HepG2 (cell line): Measurements from ENCODE around the gene LRP1B. TPM values are rescaled to one million over a fixed set of nuclear protein-coding genes. Genes with fewer than 3 reads are reported as not detected.

Experiments used
- ATAC-seq: fragments of 200-7000 bp; cut with Tn5 transposase; 3 replicates; pipeline ENCODE4 v1.9.1; 2020; ENCODE audit warnings: mild to moderate bottlenecking, moderate library complexity
- BruUV-seq: library from RNA; stranded (reverse); fragments of 400-500 nt; replicated peaks from 2 replicates; lab custom pipeline; 2021; lab: Mats Ljungman, UMichigan
- CTCF ChIA-PET: fragments of 300-600 bp; formaldehyde crosslinking; extraction: SDS; loops from one replicate; lab custom pipeline; 2021; ENCODE audit warnings: low total read pairs, inconsistent platforms, low intra/inter-chr PET ratio; lab: Yijun Ruan, JAX
- POLR2A ChIA-PET: fragments of 350-600 bp; sonication (Branson Sonifier 250); formaldehyde crosslinking; loops from one replicate; lab custom pipeline; 2020; ENCODE audit warnings: antibody characterized with exemption, inconsistent platforms; lab: Yijun Ruan, JAX
- DNase-seq: peaks from one replicate; pipeline ENCODE4 v3.0.0-alpha.2; 2015; ENCODE audit warnings: low spot score
- FAIRE-seq: peaks from 3 replicates; lab custom pipeline; 2011; peaks lifted over from hg19 to GRCh38; lab: Jason Lieb, UNC
- H2AFZ ChIP-seq: one replicate; pipeline ENCODE4 v1.6.1; 2011; ENCODE audit warnings: low read length, inconsistent platforms
- H3K27ac ChIP-seq: fragments of 300-600 bp; 3 replicates; pipeline ENCODE4 v1.8.0; 2011; ENCODE audit warnings: mixed run types, mild to moderate bottlenecking, mixed read lengths, low read length, inconsistent platforms; ENCODE audit not compliant: insufficient read depth; ENCODE audit errors: extremely low read length
- H3K27me3 ChIP-seq, 2 experiments: fragments of 200-600 bp in 1 of 2; 2 replicates in 1 of 2; 3 replicates in 1 of 2; pipeline versions ENCODE4 v1.6.0 to v1.8.0; 2011; ENCODE audit warnings: low read length in 2 of 2, mild to moderate bottlenecking in 2 of 2, moderate library complexity in 2 of 2, inconsistent platforms in 1 of 2; ENCODE audit not compliant: insufficient read depth in 2 of 2, control insufficient read depth in 1 of 2
- H3K36me3 ChIP-seq, 2 experiments: fragments of 200-600 bp in 1 of 2; replicated peaks in 1 of 2; 2 replicates in 1 of 2; 3 replicates in 1 of 2; pipeline versions ENCODE4 v1.5.1 to v1.8.0; 2011; ENCODE audit warnings: low read length in 2 of 2, inconsistent platforms in 1 of 2; ENCODE audit not compliant: insufficient read depth in 2 of 2, control insufficient read depth in 1 of 2
- H3K4me1 ChIP-seq: 2 replicates; pipeline ENCODE4 v1.5.1; 2012; ENCODE audit warnings: low read length, inconsistent platforms; ENCODE audit not compliant: insufficient read depth
- H3K4me2 ChIP-seq: 2 replicates; pipeline ENCODE4 v1.6.0; 2011; ENCODE audit warnings: low read depth, low read length, inconsistent platforms
- H3K4me3 ChIP-seq, 3 experiments: fragments of 200-600 bp in 1 of 3; sonication (generic), shearing (Covaris generic) in 1 of 3; replicated peaks in 1 of 3; 2 replicates each; pipeline ENCODE4 v1.5.1; 2011 to 2016; ENCODE audit warnings: low read length in 3 of 3, inconsistent platforms in 2 of 3, low read depth in 2 of 3, mild to moderate bottlenecking in 2 of 3, control low read depth in 1 of 3, mixed read lengths in 1 of 3; ENCODE audit not compliant: insufficient read depth in 1 of 3
- H3K79me2 ChIP-seq: one replicate; pipeline ENCODE4 v1.6.1; 2011; ENCODE audit warnings: low read length, inconsistent platforms; ENCODE audit not compliant: insufficient read depth
- H3K9ac ChIP-seq: 2 replicates; pipeline ENCODE4 v1.6.0; 2011; ENCODE audit warnings: mild to moderate bottlenecking, low read depth, low read length, inconsistent platforms; ENCODE audit not compliant: insufficient read depth
- H3K9me3 ChIP-seq: 2 replicates; pipeline ENCODE4 v1.5.1; 2012; ENCODE audit warnings: mild to moderate bottlenecking, low read length
- H4K20me1 ChIP-seq: 2 replicates; pipeline ENCODE4 v1.6.0; 2011; ENCODE audit warnings: inconsistent platforms, mild to moderate bottlenecking, low read length, moderate library complexity; ENCODE audit not compliant: insufficient read depth
- ARID4A ChIP-seq: sonication (generic); formaldehyde crosslinking; IDR thresholded peaks from 2 replicates; pipeline ENCODE4 v1.5.0; 2020; ENCODE audit warnings: mild to moderate bottlenecking, missing genetic modification reagents, borderline replicate concordance
- ATAD3A ChIP-seq: sonication (generic); formaldehyde crosslinking; IDR thresholded peaks from 2 replicates; pipeline ENCODE4 v1.4.0; 2020; ENCODE audit warnings: missing genetic modification reagents
- FOXM1 ChIP-seq: sonication (generic); formaldehyde crosslinking; IDR thresholded peaks from 2 replicates; pipeline ENCODE4 v1.5.0; 2020; ENCODE audit warnings: missing genetic modification reagents
- HES4 ChIP-seq: sonication (generic); formaldehyde crosslinking; IDR thresholded peaks from 2 replicates; pipeline ENCODE4 v1.9.0; 2021; ENCODE audit warnings: mild to moderate bottlenecking, missing genetic modification reagents, borderline replicate concordance
- HOXA5 ChIP-seq: sonication (generic); formaldehyde crosslinking; IDR thresholded peaks from 2 replicates; pipeline ENCODE4 v1.4.0; 2020; ENCODE audit warnings: missing genetic modification reagents
- LCORL ChIP-seq, 2 experiments: fragments of 450-650 bp in 1 of 2; sonication (generic) in 1 of 2; formaldehyde crosslinking in 1 of 2; IDR thresholded peaks; 2 replicates each; pipeline versions ENCODE4 v1.5.0 to v1.6.1; 2017 to 2020; ENCODE audit warnings: antibody characterized with exemption in 1 of 2, missing genetic modification reagents in 1 of 2
- REPIN1 ChIP-seq: sonication (generic); formaldehyde crosslinking; IDR thresholded peaks from 2 replicates; pipeline ENCODE4 v1.8.0; 2022; ENCODE audit warnings: missing genetic modification reagents, low read depth, mild to moderate bottlenecking, borderline replicate concordance
- RXRA ChIP-seq: sonication (generic); formaldehyde crosslinking; IDR thresholded peaks from 2 replicates; pipeline ENCODE4 v1.5.1; 2020; ENCODE audit warnings: missing genetic modification reagents
- SIN3B ChIP-seq: fragments of 150-350 bp; IDR thresholded peaks from 2 replicates; pipeline ENCODE4 v1.6.1; 2014; ENCODE audit warnings: low read length
- SMYD3 ChIP-seq: sonication (generic); formaldehyde crosslinking; IDR thresholded peaks from 2 replicates; pipeline ENCODE4 v1.8.1; 2023; ENCODE audit warnings: mild to moderate bottlenecking, missing genetic modification reagents
- ZNF234 ChIP-seq: sonication (generic); formaldehyde crosslinking; conservative IDR thresholded peaks from 2 replicates; pipeline ENCODE4 v1.5.1; 2020; ENCODE audit warnings: mild to moderate bottlenecking, missing genetic modification reagents
- ZNF878 ChIP-seq: sonication (generic); formaldehyde crosslinking; IDR thresholded peaks from 2 replicates; pipeline ENCODE4 v1.8.1; 2023; ENCODE audit warnings: mild to moderate bottlenecking, missing genetic modification reagents, moderate library complexity
- WGBS: methylation state at CpG from one replicate; pipeline ENCODE4 v1.1.6; 2017; ENCODE audit warnings: low lambda C conversion rate; 5-methylcytosine and 5-hydroxymethylcytosine counted together
- in situ Hi-C: cut with HindIII; loops from 2 replicates; pipeline ENCODE4 v1.10.0; 2017; ENCODE audit warnings: low pct_unique_long_range_greater_than_20kb; ENCODE audit not compliant: extremely low pct_ligation_motif_present
- intact Hi-C: fragments of 100-400 bp; cut with micrococcal nuclease; formaldehyde crosslinking; loops from one replicate; pipeline ENCODE4 v1.10.0; 2022; ENCODE audit not compliant: unreplicated experiment
- polyA plus RNA-seq, 8 experiments: library from polyadenylated mRNA; depleted of rRNA in 3 of 8; stranded (reverse) in 7 of 8; unstranded in 1 of 8; fragments of >200 nt; fragmentation: Illumina TruSeq in 4 of 8; extraction: Trizol in 4 of 8; gene quantifications; 2 replicates each; pipeline versions ENCODE4 v1.2.1 to v1.2.3, GENCODE V29; 2011 to 2016; ENCODE audit warnings: low read depth in 4 of 8, missing spikeins in 1 of 8, mixed read lengths in 1 of 8; ENCODE audit not compliant: insufficient read depth in 1 of 8
- total RNA-seq, 5 experiments: library from RNA; depleted of rRNA; stranded (reverse); fragments of >200 nt; fragmentation: Illumina TruSeq; extraction: Trizol; gene quantifications; 2 replicates each; pipeline ENCODE4 v1.2.3, GENCODE V29; 2016; ENCODE audit warnings: low read depth in 1 of 5
- TF ChIP-seq, protein P1 (sequence below), 2 experiments: sonication (generic) in 1 of 2; formaldehyde crosslinking in 1 of 2; IDR thresholded peaks; 2 replicates each; pipeline versions ENCODE4 v1.4.0 to v1.6.1; 2016 to 2020; ENCODE audit warnings: borderline replicate concordance in 1 of 2, low read depth in 1 of 2, mild to moderate bottlenecking in 1 of 2, missing genetic modification reagents in 1 of 2
- TF ChIP-seq, protein P2 (sequence below): sonication (generic); formaldehyde crosslinking; IDR thresholded peaks from 2 replicates; pipeline ENCODE4 v1.5.0; 2020; ENCODE audit warnings: missing genetic modification reagents, mild to moderate bottlenecking, borderline replicate concordance

Gene LRP1B
- total and polyA plus RNA-seq, 2 of the 13 experiments (the other 11 are each of a cell fraction or from before 2014, with no cell fraction given), result 0.04 TPM; not detected in 1

DNA sequence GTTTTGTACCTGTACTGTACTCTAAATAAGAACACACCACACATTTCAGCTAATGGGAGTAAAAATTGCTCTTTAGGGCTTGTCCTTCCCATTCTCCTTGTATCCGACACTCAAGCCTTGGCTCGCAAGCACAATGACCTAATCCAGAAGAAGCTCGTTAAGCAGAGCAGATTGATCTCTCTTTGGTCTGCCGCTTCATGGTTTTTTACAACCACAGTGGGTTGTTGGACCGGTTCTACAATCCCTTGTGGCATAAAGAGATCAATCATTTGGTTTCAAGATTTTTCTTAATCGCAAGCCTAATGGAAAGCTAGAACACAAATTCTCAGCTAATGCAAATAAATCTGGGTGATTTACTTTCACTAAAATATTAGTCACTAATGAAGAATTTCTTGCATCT, 662.1 kb downstream of the LRP1B start:
- Histone ChIP-seq H3K9me3 (no peaks in the 10 kb centered on the region), H3K4me2 (no peak overlapping the region), H2AFZ (no peak overlapping the region), H3K27me3 (no peaks in the 10 kb centered on the region), H3K79me2 (no peaks in the 10 kb centered on the region), H3K36me3 (no peaks in the 10 kb centered on the region), H4K20me1 (no peaks in the 10 kb centered on the region), H3K9ac (no peak overlapping the region), H3K4me3 (no peak overlapping the region), H3K4me1 (no peaks in the 10 kb centered on the region), H3K27ac (no peak overlapping the region)
- ChIA-PET POLR2A (no interaction called here), CTCF (no interaction called here)
- no TSS peak for BruUV-seq
- no peak for FAIRE-seq
- in situ Hi-C loops (no loop called here), intact Hi-C loops (no loop called here)
- DNase-seq, result no peak
- no peak for ATAC-seq
- no peak for TF ChIP-seq RXRA (CRISPR knock-in tag)
- no peak for TF ChIP-seq ARID4A (CRISPR knock-in tag)
- TF ChIP-seq, protein P1, sequence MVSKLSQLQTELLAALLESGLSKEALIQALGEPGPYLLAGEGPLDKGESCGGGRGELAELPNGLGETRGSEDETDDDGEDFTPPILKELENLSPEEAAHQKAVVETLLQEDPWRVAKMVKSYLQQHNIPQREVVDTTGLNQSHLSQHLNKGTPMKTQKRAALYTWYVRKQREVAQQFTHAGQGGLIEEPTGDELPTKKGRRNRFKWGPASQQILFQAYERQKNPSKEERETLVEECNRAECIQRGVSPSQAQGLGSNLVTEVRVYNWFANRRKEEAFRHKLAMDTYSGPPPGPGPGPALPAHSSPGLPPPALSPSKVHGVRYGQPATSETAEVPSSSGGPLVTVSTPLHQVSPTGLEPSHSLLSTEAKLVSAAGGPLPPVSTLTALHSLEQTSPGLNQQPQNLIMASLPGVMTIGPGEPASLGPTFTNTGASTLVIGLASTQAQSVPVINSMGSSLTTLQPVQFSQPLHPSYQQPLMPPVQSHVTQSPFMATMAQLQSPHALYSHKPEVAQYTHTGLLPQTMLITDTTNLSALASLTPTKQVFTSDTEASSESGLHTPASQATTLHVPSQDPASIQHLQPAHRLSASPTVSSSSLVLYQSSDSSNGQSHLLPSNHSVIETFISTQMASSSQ (IDR thresholded peaks at IDR 0.05; ENCODE audit: low read depth), result no peak
- TF ChIP-seq, protein P1 (CRISPR knock-in tag; IDR thresholded peaks at IDR 0.05; ENCODE audit: borderline replicate concordance), result no peak
- no peak for TF ChIP-seq HOXA5 (CRISPR knock-in tag)
- TF ChIP-seq SIN3B, result no peak
- TF ChIP-seq HES4 (CRISPR knock-in tag), result no peak
- no peak for TF ChIP-seq FOXM1 (CRISPR knock-in tag)
- no peak for TF ChIP-seq ZNF878 (CRISPR knock-in tag)
- no peak for TF ChIP-seq REPIN1 (CRISPR knock-in tag)
- no peak for TF ChIP-seq ZNF234 (CRISPR knock-in tag)
- TF ChIP-seq, protein P2, sequence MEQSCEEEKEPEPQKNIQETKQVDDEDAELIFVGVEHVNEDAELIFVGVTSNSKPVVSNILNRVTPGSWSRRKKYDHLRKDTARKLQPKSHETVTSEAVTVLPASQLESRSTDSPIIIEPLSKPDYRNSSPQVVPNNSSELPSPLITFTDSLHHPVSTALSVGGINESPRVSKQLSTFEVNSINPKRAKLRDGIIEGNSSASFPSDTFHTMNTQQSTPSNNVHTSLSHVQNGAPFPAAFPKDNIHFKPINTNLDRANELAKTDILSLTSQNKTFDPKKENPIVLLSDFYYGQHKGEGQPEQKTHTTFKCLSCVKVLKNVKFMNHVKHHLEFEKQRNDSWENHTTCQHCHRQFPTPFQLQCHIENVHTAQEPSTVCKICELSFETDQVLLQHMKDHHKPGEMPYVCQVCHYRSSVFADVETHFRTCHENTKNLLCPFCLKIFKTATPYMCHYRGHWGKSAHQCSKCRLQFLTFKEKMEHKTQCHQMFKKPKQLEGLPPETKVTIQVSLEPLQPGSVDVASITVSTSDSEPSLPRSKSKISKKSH (CRISPR knock-in tag), result no peak
- TF ChIP-seq ATAD3A (CRISPR knock-in tag), result no peak
- no peak for TF ChIP-seq SMYD3 (CRISPR knock-in tag)
- no peak for TF ChIP-seq LCORL (IDR thresholded peaks at IDR 0.05)
- TF ChIP-seq LCORL (CRISPR knock-in tag; IDR thresholded peaks at IDR 0.05), result no peak
- WGBS, result 25% methylated on average over 6 of the region's 6 CpGs
